Putamen (tissue), 1 donor: ENCODE data around the gene KRTAP10-3.

Source experiments
- DNase-seq: peaks from one replicate; pipeline ENCODE4 v3.0.0-alpha.2; 2016; ENCODE audit warnings: low spot score

The KRTAP10-3 gene

DNA sequence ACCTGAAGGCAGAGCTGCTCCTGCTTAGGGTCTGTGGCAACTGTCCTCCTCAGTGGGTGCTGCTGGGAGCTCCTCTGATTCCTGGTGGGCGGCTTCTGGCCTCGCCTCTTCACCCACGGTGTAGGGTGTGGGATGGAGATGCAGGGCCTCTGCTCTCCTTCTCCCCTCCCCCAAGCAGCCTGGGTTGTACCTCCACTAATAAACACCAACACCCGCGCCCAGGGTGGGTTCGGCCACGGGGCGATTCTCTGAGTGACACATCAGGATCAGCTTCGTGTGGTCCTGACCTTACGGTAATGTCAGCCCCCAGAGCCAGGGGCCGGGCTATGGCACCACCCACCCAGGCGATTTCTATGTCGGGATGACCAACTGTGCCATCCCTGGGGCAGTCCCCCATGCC, 42.3 kb downstream of the KRTAP10-3 start:
- no peak for DNase-seq

GRCh38 chr21:44515359-44516165, 43.0 kb downstream of the KRTAP10-3 start:
- no peak for DNase-seq

DNA sequence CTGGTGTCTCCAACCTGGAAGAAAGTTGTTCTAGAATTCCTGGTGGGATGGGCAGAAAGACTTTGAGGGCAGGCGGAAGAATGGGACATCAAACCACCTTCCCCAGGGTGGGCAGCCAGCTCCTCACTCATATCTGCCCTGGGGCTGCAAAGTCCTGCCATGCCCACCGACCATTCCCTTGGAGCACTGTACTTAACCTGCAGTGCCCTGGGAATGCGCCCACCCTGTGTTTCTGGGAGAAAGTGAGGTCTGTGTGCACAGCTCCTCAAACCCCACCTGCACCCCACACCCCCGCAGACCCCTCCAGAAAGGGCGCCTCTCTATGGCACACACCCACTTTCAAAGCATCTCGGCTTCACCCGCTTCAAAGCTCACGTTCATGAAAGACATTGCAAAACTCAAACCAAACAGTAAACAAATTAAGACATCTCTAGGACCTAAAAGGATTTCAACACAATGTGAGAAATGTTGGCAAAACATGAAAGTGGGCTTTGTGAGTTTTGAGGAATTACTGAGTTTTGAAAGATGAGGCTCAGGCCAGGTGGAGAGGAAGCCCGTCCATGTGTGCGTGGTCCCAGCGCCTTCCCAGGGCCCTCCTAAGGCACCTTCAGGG, 43.7 kb downstream of the KRTAP10-3 start:
- no peak for DNase-seq

DNA sequence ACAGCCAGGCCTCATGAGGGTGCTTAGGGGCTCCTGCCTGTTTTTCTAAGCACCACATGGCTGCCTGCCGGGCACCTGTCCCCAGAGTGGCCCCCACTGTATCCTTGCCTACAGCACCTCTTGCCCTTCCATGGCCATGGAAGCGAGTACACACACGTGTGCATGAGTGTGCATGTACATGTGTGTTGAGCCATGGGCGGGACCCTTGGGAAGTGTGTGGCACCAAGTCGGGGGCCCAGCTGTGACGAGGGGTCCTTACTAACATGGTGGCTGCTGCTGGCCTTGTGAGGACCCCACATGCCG, 44.4 kb downstream of the KRTAP10-3 start:
- DNase-seq = no peak

DNA sequence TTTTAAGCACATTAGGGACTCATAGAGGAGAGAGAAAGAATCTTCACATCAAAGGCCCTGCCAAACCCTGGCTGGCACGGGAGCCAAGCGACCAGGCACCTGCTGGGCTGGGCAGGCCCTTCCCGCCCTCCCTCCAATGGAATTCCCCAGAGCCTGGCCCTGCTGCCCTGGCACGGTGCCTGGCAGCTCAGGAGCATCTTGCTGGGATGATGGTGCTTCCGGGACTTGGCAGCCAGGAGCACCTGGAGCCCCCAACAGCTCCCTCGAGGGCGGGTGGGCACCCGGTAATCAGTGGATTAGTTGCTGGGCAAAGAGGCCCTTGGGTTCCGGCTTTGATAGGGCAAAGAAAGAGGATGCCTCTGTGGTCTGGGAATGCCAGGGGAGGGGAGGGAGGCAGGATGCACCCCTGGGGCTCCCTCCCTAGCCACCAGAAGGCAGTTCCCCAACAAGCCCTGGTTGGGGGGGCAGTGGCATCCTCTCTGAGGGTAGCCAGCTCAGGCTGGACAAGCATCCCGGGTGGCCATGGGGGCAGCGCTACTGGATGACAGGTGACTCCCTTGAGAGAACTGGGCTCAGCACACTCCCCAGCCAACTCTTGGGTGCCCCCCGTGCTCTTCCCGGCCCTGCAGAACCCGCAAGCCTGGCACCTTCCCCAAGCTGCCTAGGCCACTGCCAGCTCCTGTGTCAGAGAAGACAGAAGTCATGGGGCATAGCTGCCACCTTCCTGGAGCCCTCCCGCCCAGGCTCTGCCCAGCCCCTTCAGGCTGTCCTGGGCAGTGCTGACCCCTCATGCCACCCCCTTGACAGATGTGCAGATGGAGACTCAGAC, 45.0 kb downstream of the KRTAP10-3 start:
- no peak for DNase-seq

DNA sequence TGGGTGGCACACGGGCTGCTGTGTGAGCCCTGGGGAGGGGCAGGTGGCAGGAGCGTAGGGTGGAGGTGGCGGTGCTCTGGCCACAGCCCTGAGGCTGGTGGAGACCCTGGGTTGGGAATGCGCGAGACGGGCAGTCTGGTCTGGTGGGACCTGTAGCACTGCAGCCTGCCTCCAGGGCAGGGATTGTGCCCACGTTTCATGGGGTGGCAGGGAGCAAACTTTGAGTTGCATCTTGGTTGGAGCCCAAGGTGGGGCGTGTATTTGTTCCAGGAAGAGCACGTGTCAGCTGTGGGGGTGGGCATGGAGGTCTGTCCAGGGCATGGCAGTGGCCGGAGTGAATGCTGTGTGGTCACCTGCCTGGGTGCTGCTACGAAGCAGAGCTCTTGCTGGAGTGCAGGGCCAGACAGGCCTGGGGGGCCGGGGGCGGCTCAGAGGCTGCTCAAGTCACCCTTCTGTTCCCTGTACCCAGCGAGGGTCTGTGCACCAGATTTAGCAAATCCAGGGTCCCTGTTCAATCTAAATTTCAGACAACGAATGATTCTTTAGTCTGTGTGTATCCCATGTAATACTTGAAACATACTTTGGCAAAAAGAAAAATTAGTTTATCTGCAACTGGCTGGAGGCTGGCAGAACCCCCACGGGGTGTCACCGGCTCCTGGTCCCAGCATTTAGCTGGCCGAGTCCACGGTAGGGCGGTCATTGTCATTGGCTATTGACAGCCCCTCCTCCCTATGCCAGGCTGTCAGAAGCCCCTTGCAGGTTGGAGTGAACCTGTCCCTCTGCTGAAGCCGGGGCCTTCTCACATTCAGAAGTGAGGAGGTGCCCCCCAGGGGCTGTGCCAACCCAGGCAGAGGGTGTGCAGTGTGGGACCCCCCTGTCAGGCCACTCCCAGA, 45.9 kb downstream of the KRTAP10-3 start:
- no peak for DNase-seq

GRCh38 chr21:44511938-44512275, 46.7 kb downstream of the KRTAP10-3 start:
- DNase-seq = no peak

- DNase-seq = no peak
Observed at GRCh38 chr21:44511219-44511937, 47.2 kb downstream of the KRTAP10-3 start.

DNA sequence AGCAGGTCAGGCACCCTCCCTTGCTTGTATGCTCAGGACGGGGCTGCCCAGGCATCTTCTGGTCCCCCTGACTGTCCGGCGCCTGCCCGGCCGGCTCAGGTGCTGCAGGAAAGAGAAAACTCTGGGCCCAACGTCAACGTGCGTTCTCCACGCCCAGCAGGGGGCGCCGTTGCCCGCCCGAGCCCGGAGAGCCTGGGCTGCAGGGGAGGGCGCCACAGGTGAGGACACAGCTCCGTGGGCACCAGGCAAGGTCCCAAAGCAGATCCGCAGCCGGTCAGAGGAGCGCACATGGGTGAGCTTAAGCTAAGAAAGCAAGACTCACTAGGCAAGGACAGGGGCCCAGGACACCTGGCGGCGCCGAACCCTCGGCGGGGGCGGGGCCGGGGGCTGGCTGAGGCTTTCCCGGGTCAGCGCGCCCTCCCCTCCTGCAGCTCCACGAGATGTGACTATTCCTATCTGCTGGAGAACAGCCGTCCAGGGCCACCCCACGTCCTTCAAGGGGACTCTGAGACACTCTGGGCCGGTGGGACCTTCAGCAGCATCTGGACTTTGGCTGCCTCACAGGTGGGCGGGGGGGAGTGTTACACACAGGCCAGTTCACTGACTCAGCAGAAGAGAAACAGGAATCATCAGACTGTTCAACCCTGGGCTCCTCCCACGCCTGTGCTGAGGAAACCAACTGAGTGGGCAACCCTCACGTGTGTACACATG, 47.9 kb downstream of the KRTAP10-3 start:
- no peak for DNase-seq

- no peak for DNase-seq
Observed at GRCh38 chr21:44510109-44510507, 48.5 kb downstream of the KRTAP10-3 start.

- no peak for DNase-seq
Observed at GRCh38 chr21:44509539-44509938, 49.1 kb downstream of the KRTAP10-3 start.

DNA sequence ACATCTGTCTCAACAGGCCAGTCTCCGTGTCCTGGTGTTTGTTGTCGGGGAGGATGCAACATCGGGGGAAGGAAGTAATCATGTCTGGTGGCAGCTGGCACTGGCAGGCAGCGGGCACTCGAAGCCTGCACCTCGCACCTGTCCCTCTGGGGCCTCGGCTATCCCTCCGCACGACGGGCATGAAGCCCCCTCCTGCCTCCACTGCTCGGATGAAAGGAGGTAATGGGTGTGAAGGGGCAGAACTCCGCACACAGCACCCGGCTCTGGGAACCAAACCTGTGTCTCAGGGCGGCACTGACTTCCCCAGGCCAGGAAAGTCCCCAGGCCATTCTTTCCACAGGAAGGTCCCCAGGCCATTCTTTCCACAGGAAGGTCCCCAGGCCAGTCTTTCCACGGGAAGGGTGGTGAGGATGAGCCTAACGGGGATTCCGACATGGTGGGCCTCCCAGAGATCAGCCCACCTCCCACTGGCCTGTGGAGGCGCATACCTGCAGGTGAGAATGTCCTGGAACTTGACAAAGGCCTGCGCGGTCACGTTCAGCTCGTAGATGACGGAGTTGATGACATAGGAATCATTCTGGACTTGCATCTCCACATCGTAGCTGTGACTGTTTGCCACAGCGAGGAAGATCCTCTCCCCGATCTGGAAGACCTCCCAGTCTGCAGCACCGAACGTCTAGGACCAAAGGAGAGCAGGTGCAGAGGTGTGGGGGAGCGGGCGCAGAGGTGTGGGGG, 49.7 kb downstream of the KRTAP10-3 start:
- no peak for DNase-seq

DNA sequence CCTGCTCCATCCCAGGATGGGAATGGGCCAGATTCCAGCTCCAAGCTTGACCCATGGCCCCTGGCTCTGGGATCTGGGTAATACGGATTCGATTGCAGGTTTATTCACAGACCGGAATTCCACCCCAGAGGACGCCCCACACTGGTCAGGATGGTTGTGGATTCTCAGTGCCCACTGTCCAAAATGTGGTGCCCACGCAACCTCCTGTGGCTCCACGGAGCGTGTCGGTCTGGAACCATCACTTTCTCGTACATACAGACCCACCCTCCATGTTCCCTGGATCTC, 50.2 kb downstream of the KRTAP10-3 start:
- no peak for DNase-seq
